Measurements from ENCODE around the gene E2F2.

Gene E2F2

GRCh38 chr1:23460519-23460918, 70.5 kb downstream of the E2F2 start:
- no peak for DNase-seq (ENCODE audit: low spot score)

DNA sequence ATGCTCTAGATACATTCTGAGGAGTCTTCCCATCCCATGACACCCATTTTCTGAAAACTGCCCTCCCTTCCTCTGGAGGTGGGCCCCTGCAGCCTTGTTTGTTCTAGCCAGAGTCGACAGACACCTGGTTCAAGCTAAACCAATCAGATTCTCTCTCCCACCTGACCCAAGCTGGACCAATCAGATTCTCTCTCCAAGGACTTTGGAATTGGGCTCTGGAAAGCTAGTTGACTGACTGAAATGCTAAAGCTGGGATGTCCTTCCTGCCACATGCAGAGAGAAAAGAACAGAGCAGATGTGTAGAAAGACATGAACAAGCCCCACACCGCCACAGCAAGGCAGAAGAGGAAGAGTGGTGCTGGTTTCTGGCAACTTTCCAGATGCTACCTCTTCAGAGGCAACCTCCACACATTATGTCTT, 71.7 kb downstream of the E2F2 start:
- no peak for DNase-seq (ENCODE audit: low spot score)

All from globus pallidus (tissue), 1 donor.